ENCODE data around the gene SIAH3.

Gene SIAH3

GRCh38 chr13:45826731-45827130, 24.8 kb downstream of the SIAH3 start:
- Histone ChIP-seq H3K9me3 (ENCODE audit: control insufficient read depth in 1 of 2, low read length in 2 of 2) (no peaks in the 10 kb centered on the region), H3K9ac (ENCODE audit: low read depth in 1 of 2, low read length in 2 of 2) (no peak overlapping the region), H3K27me3 (ENCODE audit: control insufficient read depth in 1 of 2, insufficient read depth in 2 of 2, low read length in 2 of 2) (no peaks in the 10 kb centered on the region), H3K27ac (ENCODE audit: low read depth, low read length) (no peak overlapping the region), H3K4me1 (ENCODE audit: control insufficient read depth in 1 of 2, insufficient read depth in 2 of 2, low read length in 2 of 2) (no peaks in the 10 kb centered on the region), H3K36me3 (ENCODE audit: control insufficient read depth in 1 of 2, insufficient read depth in 2 of 2, low read length in 2 of 2) (no peaks in the 10 kb centered on the region), H3K4me3 (ENCODE audit: low read depth in 1 of 2, low read length in 2 of 2) (no peak overlapping the region)

GRCh38 chr13:45825387-45825650, 26.2 kb downstream of the SIAH3 start:
- no peak overlapping the region for H3K27ac ChIP-seq (ENCODE audit: low read depth, low read length)
- H3K4me3 ChIP-seq (ENCODE audit: low read depth in 1 of 2, low read length in 2 of 2) = no peak overlapping the region
- H3K4me1 ChIP-seq (ENCODE audit: control insufficient read depth in 1 of 2, insufficient read depth in 2 of 2, low read length in 2 of 2) = no peaks in the 10 kb centered on the region
- no peaks in the 10 kb centered on the region for H3K9me3 ChIP-seq (ENCODE audit: control insufficient read depth in 1 of 2, low read length in 2 of 2)
- H3K9ac ChIP-seq (ENCODE audit: low read depth in 1 of 2, low read length in 2 of 2) = no peak overlapping the region
- no peaks in the 10 kb centered on the region for H3K27me3 ChIP-seq (ENCODE audit: control insufficient read depth in 1 of 2, insufficient read depth in 2 of 2, low read length in 2 of 2)
- H3K36me3 ChIP-seq (ENCODE audit: control insufficient read depth in 1 of 2, insufficient read depth in 2 of 2, low read length in 2 of 2) = no peaks in the 10 kb centered on the region

GRCh38 chr13:45823583-45823982, 28.0 kb downstream of the SIAH3 start:
- H3K9me3 ChIP-seq (ENCODE audit: control insufficient read depth in 1 of 2, low read length in 2 of 2) = no peaks in the 10 kb centered on the region
- H3K27me3 ChIP-seq (ENCODE audit: control insufficient read depth in 1 of 2, insufficient read depth in 2 of 2, low read length in 2 of 2) = no peaks in the 10 kb centered on the region
- no peak overlapping the region for H3K27ac ChIP-seq (ENCODE audit: low read depth, low read length)
- H3K4me3 ChIP-seq (ENCODE audit: low read depth in 1 of 2, low read length in 2 of 2) = no peak overlapping the region
- no peaks in the 10 kb centered on the region for H3K4me1 ChIP-seq (ENCODE audit: control insufficient read depth in 1 of 2, insufficient read depth in 2 of 2, low read length in 2 of 2)
- no peaks in the 10 kb centered on the region for H3K36me3 ChIP-seq (ENCODE audit: control insufficient read depth in 1 of 2, insufficient read depth in 2 of 2, low read length in 2 of 2)
- H3K9ac ChIP-seq (ENCODE audit: low read depth in 1 of 2, low read length in 2 of 2) = no peak overlapping the region

GRCh38 chr13:45821811-45822210, 29.7 kb downstream of the SIAH3 start:
- Histone ChIP-seq H3K27ac (ENCODE audit: low read depth, low read length) (no peak overlapping the region), H3K9ac (ENCODE audit: low read depth in 1 of 2, low read length in 2 of 2) (no peak overlapping the region), H3K36me3 (ENCODE audit: control insufficient read depth in 1 of 2, insufficient read depth in 2 of 2, low read length in 2 of 2) (no peaks in the 10 kb centered on the region), H3K27me3 (ENCODE audit: control insufficient read depth in 1 of 2, insufficient read depth in 2 of 2, low read length in 2 of 2) (no peaks in the 10 kb centered on the region), H3K9me3 (ENCODE audit: control insufficient read depth in 1 of 2, low read length in 2 of 2) (no peaks in the 10 kb centered on the region), H3K4me3 (ENCODE audit: low read depth in 1 of 2, low read length in 2 of 2) (no peak overlapping the region), H3K4me1 (ENCODE audit: control insufficient read depth in 1 of 2, insufficient read depth in 2 of 2, low read length in 2 of 2) (no peaks in the 10 kb centered on the region)

- no peak overlapping the region for H3K9ac ChIP-seq (ENCODE audit: low read depth in 1 of 2, low read length in 2 of 2)
- H3K4me3 ChIP-seq (ENCODE audit: low read depth in 1 of 2, low read length in 2 of 2) = no peak overlapping the region
- H3K4me1 ChIP-seq (ENCODE audit: control insufficient read depth in 1 of 2, insufficient read depth in 2 of 2, low read length in 2 of 2) = no peaks in the 10 kb centered on the region
- no peak overlapping the region for H3K27ac ChIP-seq (ENCODE audit: low read depth, low read length)
- H3K36me3 ChIP-seq (ENCODE audit: control insufficient read depth in 1 of 2, insufficient read depth in 2 of 2, low read length in 2 of 2) = no peaks in the 10 kb centered on the region
- no peaks in the 10 kb centered on the region for H3K9me3 ChIP-seq (ENCODE audit: control insufficient read depth in 1 of 2, low read length in 2 of 2)
- no peaks in the 10 kb centered on the region for H3K27me3 ChIP-seq (ENCODE audit: control insufficient read depth in 1 of 2, insufficient read depth in 2 of 2, low read length in 2 of 2)
Measured at GRCh38 chr13:45820106-45820838, 31.3 kb downstream of the SIAH3 start.

GRCh38 chr13:45817833-45818232, 33.7 kb downstream of the SIAH3 start:
- H3K9me3 ChIP-seq (ENCODE audit: control insufficient read depth in 1 of 2, low read length in 2 of 2) = no peaks in the 10 kb centered on the region
- no peak overlapping the region for H3K4me3 ChIP-seq (ENCODE audit: low read depth in 1 of 2, low read length in 2 of 2)
- no peak overlapping the region for H3K27ac ChIP-seq (ENCODE audit: low read depth, low read length)
- H3K27me3 ChIP-seq (ENCODE audit: control insufficient read depth in 1 of 2, insufficient read depth in 2 of 2, low read length in 2 of 2) = no peaks in the 10 kb centered on the region
- no peaks in the 10 kb centered on the region for H3K36me3 ChIP-seq (ENCODE audit: control insufficient read depth in 1 of 2, insufficient read depth in 2 of 2, low read length in 2 of 2)
- no peak overlapping the region for H3K9ac ChIP-seq (ENCODE audit: low read depth in 1 of 2, low read length in 2 of 2)
- H3K4me1 ChIP-seq (ENCODE audit: control insufficient read depth in 1 of 2, insufficient read depth in 2 of 2, low read length in 2 of 2) = no peaks in the 10 kb centered on the region

- Histone ChIP-seq H3K4me1 (ENCODE audit: control insufficient read depth in 1 of 2, insufficient read depth in 2 of 2, low read length in 2 of 2) (no peaks in the 10 kb centered on the region), H3K36me3 (ENCODE audit: control insufficient read depth in 1 of 2, insufficient read depth in 2 of 2, low read length in 2 of 2) (no peaks in the 10 kb centered on the region), H3K9me3 (ENCODE audit: control insufficient read depth in 1 of 2, low read length in 2 of 2) (no peaks in the 10 kb centered on the region), H3K9ac (ENCODE audit: low read depth in 1 of 2, low read length in 2 of 2) (no peak overlapping the region), H3K27me3 (ENCODE audit: control insufficient read depth in 1 of 2, insufficient read depth in 2 of 2, low read length in 2 of 2) (no peaks in the 10 kb centered on the region), H3K27ac (ENCODE audit: low read depth, low read length) (no peak overlapping the region), H3K4me3 (ENCODE audit: low read depth in 1 of 2, low read length in 2 of 2) (no peak overlapping the region)
Measured at GRCh38 chr13:45816427-45816826, 35.1 kb downstream of the SIAH3 start.

GRCh38 chr13:45812695-45813372, 38.7 kb downstream of the SIAH3 start:
- H3K9ac ChIP-seq (ENCODE audit: low read depth in 1 of 2, low read length in 2 of 2) = no peak overlapping the region
- H3K9me3 ChIP-seq (ENCODE audit: control insufficient read depth in 1 of 2, low read length in 2 of 2) = no peaks in the 10 kb centered on the region
- no peak overlapping the region for H3K27ac ChIP-seq (ENCODE audit: low read depth, low read length)
- no peak overlapping the region for H3K4me3 ChIP-seq (ENCODE audit: low read depth in 1 of 2, low read length in 2 of 2)
- H3K36me3 ChIP-seq (ENCODE audit: control insufficient read depth in 1 of 2, insufficient read depth in 2 of 2, low read length in 2 of 2) = no peaks in the 10 kb centered on the region
- H3K27me3 ChIP-seq (ENCODE audit: control insufficient read depth in 1 of 2, insufficient read depth in 2 of 2, low read length in 2 of 2) = no peaks in the 10 kb centered on the region
- no peaks in the 10 kb centered on the region for H3K4me1 ChIP-seq (ENCODE audit: control insufficient read depth in 1 of 2, insufficient read depth in 2 of 2, low read length in 2 of 2)

GRCh38 chr13:45811891-45812694, 39.5 kb downstream of the SIAH3 start:
- Histone ChIP-seq H3K27me3 (ENCODE audit: control insufficient read depth in 1 of 2, insufficient read depth in 2 of 2, low read length in 2 of 2) (no peaks in the 10 kb centered on the region), H3K4me3 (ENCODE audit: low read depth in 1 of 2, low read length in 2 of 2) (no peak overlapping the region), H3K4me1 (ENCODE audit: control insufficient read depth in 1 of 2, insufficient read depth in 2 of 2, low read length in 2 of 2) (no peaks in the 10 kb centered on the region), H3K36me3 (ENCODE audit: control insufficient read depth in 1 of 2, insufficient read depth in 2 of 2, low read length in 2 of 2) (no peaks in the 10 kb centered on the region), H3K27ac (ENCODE audit: low read depth, low read length) (no peak overlapping the region), H3K9ac (ENCODE audit: low read depth in 1 of 2, low read length in 2 of 2) (no peak overlapping the region), H3K9me3 (ENCODE audit: control insufficient read depth in 1 of 2, low read length in 2 of 2) (no peaks in the 10 kb centered on the region)

GRCh38 chr13:45809801-45810394, 41.7 kb downstream of the SIAH3 start:
- Histone ChIP-seq H3K9me3 (ENCODE audit: control insufficient read depth in 1 of 2, low read length in 2 of 2) (no peaks in the 10 kb centered on the region), H3K27ac (ENCODE audit: low read depth, low read length) (no peak overlapping the region), H3K9ac (ENCODE audit: low read depth in 1 of 2, low read length in 2 of 2) (no peak overlapping the region), H3K36me3 (ENCODE audit: control insufficient read depth in 1 of 2, insufficient read depth in 2 of 2, low read length in 2 of 2) (no peaks in the 10 kb centered on the region), H3K4me3 (ENCODE audit: low read depth in 1 of 2, low read length in 2 of 2) (no peak overlapping the region), H3K27me3 (ENCODE audit: control insufficient read depth in 1 of 2, insufficient read depth in 2 of 2, low read length in 2 of 2) (no peaks in the 10 kb centered on the region), H3K4me1 (ENCODE audit: control insufficient read depth in 1 of 2, insufficient read depth in 2 of 2, low read length in 2 of 2) (no peaks in the 10 kb centered on the region)

All from duodenal mucosa (tissue), 2 donors.